CD4-positive, alpha-beta T cell treated with Interleukin-4 for 1 hour (primary cell): ENCODE data around the gene C5AR2.

ENCODE experiments used
- DNase-seq, 2 donors: peaks; one replicate each; pipeline ENCODE4 v3.0.0-alpha.2; 2020 to 2022

Gene C5AR2

GRCh38 chr19:47388721-47389120 is 56.7 kb downstream of the C5AR2 start:
- DNase-seq: peak in 1 of 2 donors; percentile 55

- peak; percentile 24 to 83 for DNase-seq
Measured at GRCh38 chr19:47389150-47389556, 57.2 kb downstream of the C5AR2 start.

DNA sequence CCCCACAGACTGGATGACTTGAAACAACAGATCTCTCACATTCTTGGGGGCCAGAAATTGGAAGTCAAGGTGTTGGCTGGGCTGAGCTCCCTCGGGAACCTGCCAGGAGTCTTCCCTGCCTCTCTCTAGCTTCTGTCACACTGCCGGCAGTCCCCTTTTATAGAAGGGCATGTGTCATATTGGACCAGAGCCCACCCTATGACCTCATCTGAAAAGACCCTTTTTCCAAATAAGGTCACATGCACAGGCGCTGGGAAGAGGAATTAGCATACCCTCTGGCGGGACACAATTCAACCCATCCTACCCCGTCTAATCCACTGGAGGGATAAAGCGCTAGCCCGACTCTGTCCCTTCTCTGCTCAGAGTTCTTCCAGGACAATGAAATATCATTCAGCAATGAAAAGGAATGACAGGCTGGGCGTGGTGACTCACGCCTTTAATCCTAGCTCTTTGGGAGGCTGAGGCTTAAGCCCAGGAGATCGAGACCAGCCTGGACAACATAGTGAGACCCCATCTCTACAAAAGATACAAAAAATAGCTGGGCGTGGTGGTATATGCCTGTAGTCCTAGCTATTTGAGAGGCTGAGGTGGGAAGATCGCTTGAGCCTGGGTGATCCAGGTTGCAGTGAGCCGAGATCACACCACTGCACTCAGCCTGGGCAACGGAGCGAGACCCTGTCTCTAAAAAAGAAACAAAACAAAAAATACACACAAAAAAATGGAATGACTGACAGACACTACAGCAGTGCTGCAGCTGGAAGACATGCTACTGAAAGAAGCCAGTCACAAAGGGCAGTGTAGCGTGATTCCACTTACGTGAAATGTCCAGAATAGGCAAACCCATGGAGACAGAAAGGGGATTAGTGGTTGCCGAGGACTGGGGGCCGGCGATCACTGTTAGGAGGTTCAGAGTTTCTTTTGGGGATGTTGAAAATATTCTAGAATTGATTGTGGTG is 58.8 kb downstream of the C5AR2 start:
- no peak for DNase-seq

GRCh38 chr19:47391510-47392223 is 59.7 kb downstream of the C5AR2 start:
- DNase-seq: peak; percentile 79 to 81
